ENCODE data around the gene SEC61B.

SEC61B gene

DNA sequence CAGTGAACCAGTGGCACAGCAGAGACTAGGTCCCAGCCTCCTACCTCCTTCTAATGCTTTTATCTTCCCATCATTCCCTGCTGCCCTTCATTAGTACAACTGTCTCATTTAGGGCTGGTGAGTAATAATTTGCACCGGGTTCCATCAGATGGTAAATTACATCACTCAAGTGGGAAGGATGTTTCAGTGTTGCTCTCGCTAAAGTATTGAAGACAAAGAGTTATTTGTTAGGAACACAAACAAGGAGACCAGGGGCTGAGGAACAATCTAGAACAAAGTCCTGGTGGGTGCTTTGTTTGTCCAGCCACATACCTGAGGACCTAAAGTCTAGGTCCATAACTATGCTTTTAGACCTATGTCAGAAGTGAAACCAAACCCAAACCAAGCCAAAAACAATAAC is 52.4 kb downstream of the SEC61B start:
- no peak for DNase-seq (ENCODE audit: low read depth)

All from stimulated activated CD8-positive, alpha-beta memory T cell treated with anti-CD3 and anti-CD28 coated beads, Interleukin-15, amount 100 ng/mL, for 24 hours (primary cell).